Tibial nerve (tissue), 4 donors: ENCODE data around the gene PARM1.

Source experiments
- CTCF ChIP-seq, 5 experiments: fragments of 200-600 bp in 3 of 5; fragments of 450-650 bp in 2 of 5; sonication (generic) in 3 of 5; IDR thresholded peaks; one replicate each; pipeline ENCODE4 v1.5.1; 2016 to 2019; ENCODE audit warnings: antibody characterized with exemption in 5 of 5, mild to moderate bottlenecking in 3 of 5, moderate library complexity in 2 of 5
- EP300 ChIP-seq, 2 donors: sonication (generic); formaldehyde crosslinking; IDR thresholded peaks; one replicate each; pipeline ENCODE4 v1.6.1; 2017; ENCODE audit warnings: antibody characterized with exemption in 2 of 2, mild to moderate bottlenecking in 1 of 2
- POLR2A ChIP-seq, 2 donors: fragments of 450-650 bp; IDR thresholded peaks; one replicate each; pipeline ENCODE4 v1.6.1; 2017; ENCODE audit warnings: antibody characterized with exemption in 2 of 2, mild to moderate bottlenecking in 2 of 2, moderate library complexity in 2 of 2

DNA sequence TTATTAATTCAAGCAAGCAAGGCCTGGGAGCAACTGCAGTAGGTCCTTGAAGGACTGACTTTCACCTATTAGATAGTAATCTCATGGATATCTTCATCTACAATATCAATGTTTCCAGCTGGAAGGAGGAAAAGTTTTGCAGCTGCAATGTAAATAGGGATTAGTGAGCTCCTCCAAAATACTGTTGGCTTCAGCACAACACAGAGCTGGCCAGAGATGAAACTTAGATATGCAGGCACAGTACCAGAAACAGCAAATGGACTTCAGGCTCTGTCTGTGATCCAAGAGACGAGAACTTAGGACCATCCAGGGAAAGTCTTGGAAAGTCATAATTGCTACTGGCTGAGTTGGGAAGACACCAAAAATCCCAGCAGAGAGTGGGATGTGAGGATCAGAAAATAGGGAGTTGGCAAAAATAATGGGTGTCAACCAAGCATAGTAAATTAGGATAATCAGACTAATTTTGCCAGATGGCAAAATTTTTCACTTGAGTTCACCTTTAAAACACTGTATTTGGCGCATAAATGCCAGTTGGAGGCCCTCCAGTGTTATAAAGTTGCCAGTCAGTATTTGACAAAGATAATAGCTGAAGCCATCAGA is 57.5 kb downstream of the PARM1 start:
- no peak for TF ChIP-seq POLR2A (IDR thresholded peaks at IDR 0.05)
- no peak for TF ChIP-seq CTCF (IDR thresholded peaks at IDR 0.05)
- no peak for TF ChIP-seq EP300 (IDR thresholded peaks at IDR 0.05)
